T1000 (cell line): ENCODE measurements around the gene TARM1.
"Not testable (repeated sequence)": the region's sequence is repeated elsewhere in the genome, so short reads cannot be mapped to it uniquely, and the experiment has no call there.

Experiments used
- DNase-seq: peaks from one replicate; lab custom pipeline; 2025; ENCODE audit warnings: mixed read lengths; lab: John Stamatoyannopoulos, UW

The TARM1 gene

GRCh38 chr19:54099903-54100255 is 18.7 kb upstream of the TARM1 start:
- not testable (repeated sequence) for DNase-seq

GRCh38 chr19:54099190-54099902 is 18.2 kb upstream of the TARM1 start:
- DNase-seq, result no peak

GRCh38 chr19:54096617-54097106 is 15.5 kb upstream of the TARM1 start:
- no peak for DNase-seq

- DNase-seq, result not testable (repeated sequence)
Observed at GRCh38 chr19:54095859-54096616, 14.9 kb upstream of the TARM1 start.

- DNase-seq, result no peak
Observed at GRCh38 chr19:54095136-54095858, 14.1 kb upstream of the TARM1 start.

GRCh38 chr19:54094426-54095000 is 13.3 kb upstream of the TARM1 start:
- no peak for DNase-seq

GRCh38 chr19:54084410-54084809 is 3.2 kb upstream of the TARM1 start:
- no peak for DNase-seq

- DNase-seq, result no peak
Observed at GRCh38 chr19:54077334-54077733, 3.8 kb downstream of the TARM1 start.

GRCh38 chr19:54074851-54075250 is 6.3 kb downstream of the TARM1 start:
- no peak for DNase-seq

- DNase-seq, result no peak
Observed at GRCh38 chr19:54073829-54074228, 7.3 kb downstream of the TARM1 start.

- no peak for DNase-seq
Observed at GRCh38 chr19:54069470-54069869, 11.7 kb downstream of the TARM1 start.

GRCh38 chr19:54063350-54064116 is 17.6 kb downstream of the TARM1 start, which contains the start of gene VSTM1:
VSTM1 (minus strand) TSS chr19:54063897; CDS start chr19:54063777, 120 bp downstream.
- DNase-seq, result no peak

- DNase-seq, result no peak
Observed at GRCh38 chr19:54062643-54063042, 18.5 kb downstream of the TARM1 start.

- DNase-seq, result no peak
Observed at GRCh38 chr19:54047616-54048015, 33.5 kb downstream of the TARM1 start.

- no peak for DNase-seq
Observed at GRCh38 chr19:54045771-54046170, 35.4 kb downstream of the TARM1 start.

GRCh38 chr19:54042989-54043388 is 38.2 kb downstream of the TARM1 start:
- no peak for DNase-seq

GRCh38 chr19:54041969-54042606 is 39.1 kb downstream of the TARM1 start:
- DNase-seq, result no peak

- DNase-seq, result no peak
Observed at GRCh38 chr19:54040003-54040402, 41.2 kb downstream of the TARM1 start.

GRCh38 chr19:54036542-54036941 is 44.6 kb downstream of the TARM1 start:
- not testable (repeated sequence) for DNase-seq

- DNase-seq, result no peak
Observed at GRCh38 chr19:54035215-54036178, 45.7 kb downstream of the TARM1 start.
